C4-2B (cell line): ENCODE measurements around the gene SHCBP1L.
"Not testable (repeated sequence)": the region's sequence is repeated elsewhere in the genome, so short reads cannot be mapped to it uniquely, and the experiment has no call there.

Source experiments
- CTCF ChIP-seq: fragments of 450-650 bp; conservative IDR thresholded peaks from 2 replicates; pipeline ENCODE4 v1.5.1; 2017; ENCODE audit warnings: mild to moderate bottlenecking
- ZFX ChIP-seq: fragments of 450-650 bp; IDR thresholded peaks from 2 replicates; pipeline ENCODE4 v1.6.1; 2017

DNA sequence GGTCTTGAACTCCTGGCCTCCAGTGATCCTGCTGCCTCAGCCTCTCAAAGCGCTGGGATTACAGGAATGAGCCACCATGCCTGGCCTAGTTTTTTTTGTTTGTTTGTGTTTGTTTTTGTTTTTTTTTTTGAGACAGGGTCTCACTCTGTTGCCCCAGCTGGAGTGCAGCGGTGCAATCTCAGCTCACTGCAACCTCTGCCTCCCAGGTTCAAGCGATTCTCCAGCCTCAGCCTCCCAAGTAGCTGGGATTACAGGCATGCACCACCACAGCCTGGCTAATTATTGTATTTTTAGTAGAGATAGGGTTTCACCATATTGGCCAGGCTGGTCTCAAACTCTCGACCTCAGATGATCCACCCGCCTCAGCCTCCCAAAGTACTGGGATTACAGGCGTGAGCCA lies 9.6 kb downstream of the SHCBP1L start:
- TF ChIP-seq CTCF, ZFX: not testable (repeated sequence)
